ENCODE results near the gene RXFP2.

Gene RXFP2

GRCh38 chr13:31769575-31769974, 30.2 kb downstream of the RXFP2 start:
- peak; percentile 61 for DNase-seq

GRCh38 chr13:31772231-31772630, 32.9 kb downstream of the RXFP2 start:
- no peak for DNase-seq

- peak; percentile 87 for DNase-seq
Observed at GRCh38 chr13:31773538-31773937, 34.2 kb downstream of the RXFP2 start.

GRCh38 chr13:31774186-31774750, 34.9 kb downstream of the RXFP2 start:
- no peak for DNase-seq

- DNase-seq, result no peak
Observed at GRCh38 chr13:31775148-31775547, 35.8 kb downstream of the RXFP2 start.

GRCh38 chr13:31775686-31776085, 36.4 kb downstream of the RXFP2 start:
- no peak for DNase-seq

GRCh38 chr13:31781064-31781463, 41.7 kb downstream of the RXFP2 start:
- DNase-seq, result peak; percentile 27

GRCh38 chr13:31786011-31786410, 46.7 kb downstream of the RXFP2 start:
- DNase-seq, result no peak

GRCh38 chr13:31790992-31791391, 51.7 kb downstream of the RXFP2 start:
- DNase-seq, result no peak

- DNase-seq, result peak; percentile 59
Observed at GRCh38 chr13:31793246-31793645, 53.9 kb downstream of the RXFP2 start.

- DNase-seq, result no peak
Observed at GRCh38 chr13:31794452-31794851, 55.1 kb downstream of the RXFP2 start.

- DNase-seq, result peak; percentile 55
Observed at GRCh38 chr13:31797154-31797775, 57.9 kb downstream of the RXFP2 start.

GRCh38 chr13:31798189-31798588, 58.9 kb downstream of the RXFP2 start:
- DNase-seq, result no peak

- no peak for DNase-seq
Observed at GRCh38 chr13:31801088-31801487, 61.8 kb downstream of the RXFP2 start.

- no peak for DNase-seq
Observed at GRCh38 chr13:31803311-31803710, 64.0 kb downstream of the RXFP2 start.

GRCh38 chr13:31805841-31806240, 66.5 kb downstream of the RXFP2 start:
- DNase-seq, result no peak

GRCh38 chr13:31807090-31807541, 67.8 kb downstream of the RXFP2 start:
- DNase-seq, result peak; percentile 19

GRCh38 chr13:31814536-31814935, 75.2 kb downstream of the RXFP2 start:
- DNase-seq, result no peak

GRCh38 chr13:31815361-31816144, 76.2 kb downstream of the RXFP2 start:
- no peak for DNase-seq

- no peak for DNase-seq
Observed at GRCh38 chr13:31818236-31818635, 78.9 kb downstream of the RXFP2 start.

- DNase-seq, result no peak
Observed at GRCh38 chr13:31824705-31825517, 85.6 kb downstream of the RXFP2 start.

GRCh38 chr13:31826521-31826920, 87.2 kb downstream of the RXFP2 start:
- DNase-seq, result no peak

GRCh38 chr13:31827707-31828106, 88.4 kb downstream of the RXFP2 start:
- DNase-seq, result no peak
